Measurements from ENCODE around the gene GRIP1. TPM values are rescaled to one million over a fixed set of nuclear protein-coding genes. Genes with fewer than 3 reads are reported as not detected.

Gene GRIP1
- total and polyA plus RNA-seq, 12 donors, result 0.12 to 7.3 (median 1.9) TPM

- TF ChIP-seq CTCF (IDR thresholded peaks at IDR 0.05), result no peak
- intact Hi-C loops (cut with DNase I), result no loop called here
- H3K27ac ChIP-seq, result no peak overlapping the region
- no peaks in the 10 kb centered on the region for H3K36me3 ChIP-seq
- ATAC-seq (no peak), DNase-seq (no peak)
- no peak overlapping the region for H3K4me3 ChIP-seq
- H3K9me3 ChIP-seq, result no peaks in the 10 kb centered on the region
- H3K4me1 ChIP-seq, result no peaks in the 10 kb centered on the region
- H3K27me3 ChIP-seq, result no peaks in the 10 kb centered on the region
- 89 to 95% methylated on average over 3 of the region's 3 CpGs for WGBS, 2 donors
These were observed 141.0 kb downstream of the GRIP1 start for GRCh38 chr12:66537876-66538275.

- no peak for ATAC-seq
- H3K27ac ChIP-seq, result no peak overlapping the region
- no peak overlapping the region for H3K4me3 ChIP-seq
- no peaks in the 10 kb centered on the region for H3K4me1 ChIP-seq
- no peaks in the 10 kb centered on the region for H3K27me3 ChIP-seq
- intact Hi-C loops (cut with DNase I), result no loop called here
- no peak for TF ChIP-seq CTCF (IDR thresholded peaks at IDR 0.05)
- WGBS, 2 donors, result 90 to 91% methylated on average over 2 of the region's 2 CpGs
- no peaks in the 10 kb centered on the region for H3K9me3 ChIP-seq
- DNase-seq, result no peak
- H3K36me3 ChIP-seq, result no peaks in the 10 kb centered on the region
These were observed 145.1 kb downstream of the GRIP1 start for GRCh38 chr12:66533767-66534166.

- 85 to 88% methylated on average over 2 of the region's 2 CpGs for WGBS, 2 donors
- Histone ChIP-seq H3K9me3 (peaks cover 0 to 4% (median 0%) of the 10 kb centered on the region in 11 donors), H3K27me3 (no peaks in the 10 kb centered on the region), H3K4me1 (no peaks in the 10 kb centered on the region), H3K36me3 (no peaks in the 10 kb centered on the region), H3K4me3 (no peak overlapping the region), H3K27ac (no peak overlapping the region)
- ATAC-seq (no peak), DNase-seq (no peak)
- TF ChIP-seq CTCF (IDR thresholded peaks at IDR 0.05), result no peak
- intact Hi-C loops (cut with DNase I), result no loop called here
These were observed 147.1 kb downstream of the GRIP1 start for GRCh38 chr12:66531766-66532165.

GRCh38 chr12:66529934-66530333, 148.9 kb downstream of the GRIP1 start:
- no peak for DNase-seq
- H3K27ac ChIP-seq, result no peak overlapping the region
- WGBS, 2 donors, result 52 to 65% methylated on average over 1 of the region's 1 CpG
- H3K4me3 ChIP-seq, result no peak overlapping the region
- no peak for ATAC-seq
- H3K27me3 ChIP-seq, result no peaks in the 10 kb centered on the region
- peaks cover 0 to 9% (median 0%) of the 10 kb centered on the region in 11 donors for H3K9me3 ChIP-seq
- no peak for TF ChIP-seq CTCF (IDR thresholded peaks at IDR 0.05)
- no peaks in the 10 kb centered on the region for H3K4me1 ChIP-seq
- no peaks in the 10 kb centered on the region for H3K36me3 ChIP-seq
- intact Hi-C loops (cut with DNase I), result no loop called here
